ENCODE data around the gene ADAMTS7.
"Not testable (repeated sequence)": the region's sequence is repeated elsewhere in the genome, so short reads cannot be mapped to it uniquely, and the experiment has no call there.

- TF ChIP-seq POLR2AphosphoS5 (IDR thresholded peaks at IDR 0.05); CTCF (IDR thresholded peaks at IDR 0.05); EP300 (IDR thresholded peaks at IDR 0.05; ENCODE audit: low read depth): not testable (repeated sequence)
Measured at GRCh38 chr15:78773765-78774450, 37.4 kb downstream of the ADAMTS7 start.
